B cell (primary cell): ENCODE measurements around the gene EFR3B. TPM values are rescaled to one million over a fixed set of nuclear protein-coding genes. Genes with fewer than 3 reads are reported as not detected.

Source experiments
- ATAC-seq: fragments of 200-7000 bp; cut with Tn5 transposase; one replicate; pipeline ENCODE4 v1.10.0; 2021; ENCODE audit warnings: low read depth, mild to moderate bottlenecking, moderate number of reproducible peaks, moderate library complexity
- CTCF ChIA-PET: fragments of 350-600 bp; sonication (Branson Sonifier 250); formaldehyde crosslinking; loops from one replicate; lab custom pipeline; 2021; ENCODE audit warnings: antibody characterized with exemption, inconsistent platforms; lab: Charles Lee
- POLR2A ChIA-PET: fragments of 350-600 bp; sonication (Branson Sonifier 250); formaldehyde crosslinking; loops from one replicate; lab custom pipeline; 2021; ENCODE audit warnings: antibody characterized with exemption; lab: Charles Lee
- DNase-seq: peaks from one replicate; pipeline ENCODE4 v3.0.0; 2013
- H2AFZ ChIP-seq: 2 replicates; pipeline ENCODE4 v1.6.1; 2012; ENCODE audit warnings: mild to moderate bottlenecking, low read depth, low read length; ENCODE audit not compliant: insufficient read depth, poor library complexity, severe bottlenecking
- H3K27ac ChIP-seq, 2 donors: 1 replicate in 1 of 2; 2 replicates in 1 of 2; pipeline ENCODE4 v1.5.1; 2012 to 2013; ENCODE audit warnings: low read length in 2 of 2, mild to moderate bottlenecking in 2 of 2, moderate library complexity in 1 of 2
- H3K27me3 ChIP-seq, 4 experiments: fragments of 200-600 bp in 1 of 4; sonication (generic) in 1 of 4; replicated peaks in 1 of 4; 1 replicate in 2 of 4; 2 replicates in 2 of 4; pipeline versions ENCODE4 v1.6.1 to v1.7.0; 2013 to 2016; ENCODE audit warnings: low read length in 3 of 4, mild to moderate bottlenecking in 2 of 4, mixed read lengths in 1 of 4, moderate library complexity in 1 of 4; ENCODE audit not compliant: insufficient read depth in 4 of 4, control insufficient read depth in 3 of 4; ENCODE audit errors: control extremely low read depth in 1 of 4
- H3K36me3 ChIP-seq, 2 experiments: replicated peaks in 1 of 2; 1 replicate in 1 of 2; 2 replicates in 1 of 2; pipeline versions ENCODE4 v1.6.1 to v1.7.1; 2013; ENCODE audit warnings: low read length in 1 of 2; ENCODE audit not compliant: insufficient read depth in 2 of 2, control insufficient read depth in 1 of 2; ENCODE audit errors: control extremely low read depth in 1 of 2, extremely low read depth in 1 of 2
- H3K4me1 ChIP-seq, 2 donors: fragments of 200-600 bp in 1 of 2; sonication (generic) in 1 of 2; 1 replicate in 1 of 2; 2 replicates in 1 of 2; pipeline versions ENCODE4 v1.5.1 to v1.6.1; 2013 to 2017; ENCODE audit warnings: low read length in 2 of 2; ENCODE audit not compliant: control insufficient read depth in 2 of 2, insufficient read depth in 2 of 2
- H3K4me2 ChIP-seq: replicated peaks from 2 replicates; pipeline ENCODE3; 2012; ENCODE audit warnings: mild to moderate bottlenecking, low read depth, low read length; ENCODE audit not compliant: poor library complexity, severe bottlenecking
- H3K4me3 ChIP-seq, 5 experiments: fragments of 200-600 bp in 1 of 5; sonication (generic) in 1 of 5; 1 replicate in 3 of 5; 2 replicates in 2 of 5; pipeline versions ENCODE4 v1.5.1 to v1.7.0; 2011 to 2016; ENCODE audit warnings: low read length in 4 of 5, mild to moderate bottlenecking in 4 of 5, low read depth in 2 of 5, control low read depth in 1 of 5, moderate library complexity in 1 of 5; ENCODE audit not compliant: insufficient read depth in 1 of 5; ENCODE audit errors: control extremely low read depth in 1 of 5, extremely low read depth in 1 of 5
- H3K79me2 ChIP-seq: fragments of 200-600 bp; sonication (generic); one replicate; pipeline ENCODE4 v1.6.0; 2016; ENCODE audit warnings: low read length; ENCODE audit not compliant: control insufficient read depth, insufficient read depth
- H3K9ac ChIP-seq: fragments of 200-600 bp; sonication (generic); 2 replicates; pipeline ENCODE4 v1.6.1; 2017; ENCODE audit warnings: mild to moderate bottlenecking, low read length, moderate library complexity
- H3K9me3 ChIP-seq, 3 donors: one replicate each; pipeline versions ENCODE4 v1.6.1 to v1.7.1; 2013; ENCODE audit warnings: low read length in 2 of 3; ENCODE audit not compliant: control insufficient read depth in 2 of 3, insufficient read depth in 1 of 3; ENCODE audit errors: control extremely low read depth in 1 of 3
- H4K20me1 ChIP-seq: 2 replicates; pipeline ENCODE4 v1.6.0; 2012; ENCODE audit warnings: mild to moderate bottlenecking, low read length; ENCODE audit not compliant: insufficient read depth, control insufficient read depth, poor library complexity, severe bottlenecking
- H3K27ac Mint-ChIP-seq: one replicate; pipeline ENCODE4 v1.8.0; 2021; ENCODE audit warnings: mixed read lengths
- H3K27me3 Mint-ChIP-seq: one replicate; pipeline ENCODE4 v1.8.0; 2021; ENCODE audit warnings: mixed read lengths
- H3K4me1 Mint-ChIP-seq: one replicate; pipeline ENCODE4 v1.8.0; 2021; ENCODE audit warnings: mixed read lengths
- H3K4me3 Mint-ChIP-seq: one replicate; pipeline ENCODE4 v1.8.0; 2021; ENCODE audit warnings: mixed read lengths
- H3K9me3 Mint-ChIP-seq: one replicate; pipeline ENCODE4 v1.8.0; 2022; ENCODE audit warnings: mixed read lengths; ENCODE audit not compliant: insufficient read depth
- CTCF ChIP-seq: fragments of 200-600 bp; IDR thresholded peaks from one replicate; pipeline ENCODE4 v1.8.0; 2022; ENCODE audit warnings: antibody characterized with exemption, mild to moderate bottlenecking
- EZH2 ChIP-seq: IDR thresholded peaks from 2 replicates; pipeline ENCODE4 v1.6.1; 2012; ENCODE audit warnings: borderline replicate concordance, low read depth, mild to moderate bottlenecking, moderate library complexity, low read length; ENCODE audit not compliant: insufficient read depth, poor library complexity, severe bottlenecking
- WGBS: methylation state at CpG from one replicate; pipeline ENCODE4 v1.1.5; 2013; ENCODE audit warnings: missing lambda C conversion rate; ENCODE audit not compliant: insufficient coverage; 5-methylcytosine and 5-hydroxymethylcytosine counted together
- intact Hi-C: fragments of 100-400 bp; cut with micrococcal nuclease; formaldehyde crosslinking; loops from one replicate; pipeline ENCODE4 v1.10.0; 2022
- polyA plus RNA-seq: library from polyadenylated mRNA; depleted of rRNA; stranded (reverse); fragments of >200 nt; gene quantifications from 2 replicates; pipeline ENCODE4 v1.2.3, GENCODE V29; 2012
- total RNA-seq, 2 donors: library from RNA; stranded (reverse); fragments of 120-200 nt in 1 of 2; gene quantifications; 1 replicate in 1 of 2; 2 replicates in 1 of 2; pipeline versions ENCODE4 v1.2.3 to v1.2.4, GENCODE V29; 2013 to 2022

Gene EFR3B
- total and polyA plus RNA-seq, 2 donors (not counting 1 experiment from before 2014, with no cell fraction given) = 0.15 TPM; not detected in 1

GRCh38 chr2:25034081-25034480 is 7.8 kb upstream of the EFR3B start:
- no peak overlapping the region for H3K27ac Mint-ChIP-seq
- ChIA-PET POLR2A (no interaction called here), CTCF (no interaction called here)
- 94% methylated on average over 4 of the region's 5 CpGs for WGBS
- no peak overlapping the region for H3K4me3 ChIP-seq
- no peak overlapping the region for H2AFZ ChIP-seq
- H3K27me3 Mint-ChIP-seq = no peaks in the 10 kb centered on the region
- no peak overlapping the region for H3K4me2 ChIP-seq
- no peaks in the 10 kb centered on the region for H3K36me3 ChIP-seq
- intact Hi-C loops = no loop called here
- no peak for TF ChIP-seq CTCF
- TF ChIP-seq EZH2 = no peak
- no peaks in the 10 kb centered on the region for H3K9me3 ChIP-seq
- no peak overlapping the region for H3K27ac ChIP-seq
- peaks cover 0 to under 1% (median 0%) of the 10 kb centered on the region in 4 experiments for H3K27me3 ChIP-seq
- peaks cover 6% of the 10 kb centered on the region for H3K4me1 Mint-ChIP-seq
- no peak overlapping the region for H3K9ac ChIP-seq
- H3K4me1 ChIP-seq = peaks cover 0 to 3% of the 10 kb centered on the region in 2 donors
- DNase-seq = no peak
- H3K4me3 Mint-ChIP-seq = no peak overlapping the region
- no peaks in the 10 kb centered on the region for H4K20me1 ChIP-seq
- no peaks in the 10 kb centered on the region for H3K79me2 ChIP-seq
- no peaks in the 10 kb centered on the region for H3K9me3 Mint-ChIP-seq
- ATAC-seq = no peak

GRCh38 chr2:25035537-25036220 is 6.2 kb upstream of the EFR3B start:
- Histone ChIP-seq H2AFZ (no peak overlapping the region), H3K9me3 (no peaks in the 10 kb centered on the region), H3K36me3 (no peaks in the 10 kb centered on the region), H3K4me2 (no peak overlapping the region), H3K9ac (no peak overlapping the region), H3K27ac (no peak overlapping the region), H3K79me2 (no peaks in the 10 kb centered on the region), H3K4me1 (peaks cover 0 to 2% of the 10 kb centered on the region in 2 donors), H3K4me3 (no peak overlapping the region), H4K20me1 (no peaks in the 10 kb centered on the region), H3K27me3 (peaks cover 0 to 3% (median 1%) of the 10 kb centered on the region in 4 experiments)
- H3K4me1 Mint-ChIP-seq = peaks cover 5% of the 10 kb centered on the region
- no peak overlapping the region for H3K27ac Mint-ChIP-seq
- ChIA-PET POLR2A (no interaction called here), CTCF (no interaction called here)
- DNase-seq (no peak), ATAC-seq (no peak)
- TF ChIP-seq CTCF (no peak), EZH2 (no peak)
- peaks cover 7% of the 10 kb centered on the region for H3K27me3 Mint-ChIP-seq
- 63% methylated on average over 8 of the region's 12 CpGs for WGBS
- no peak overlapping the region for H3K4me3 Mint-ChIP-seq
- intact Hi-C loops = no loop called here
- no peaks in the 10 kb centered on the region for H3K9me3 Mint-ChIP-seq
